ENCODE data around the gene SRC. TPM values are rescaled to one million over a fixed set of nuclear protein-coding genes. Genes with fewer than 3 reads are reported as not detected.

Gene SRC
- total RNA-seq, 4 donors from 2014 or later, result 18.8 to 39.5 (median 26.0) TPM

DNA sequence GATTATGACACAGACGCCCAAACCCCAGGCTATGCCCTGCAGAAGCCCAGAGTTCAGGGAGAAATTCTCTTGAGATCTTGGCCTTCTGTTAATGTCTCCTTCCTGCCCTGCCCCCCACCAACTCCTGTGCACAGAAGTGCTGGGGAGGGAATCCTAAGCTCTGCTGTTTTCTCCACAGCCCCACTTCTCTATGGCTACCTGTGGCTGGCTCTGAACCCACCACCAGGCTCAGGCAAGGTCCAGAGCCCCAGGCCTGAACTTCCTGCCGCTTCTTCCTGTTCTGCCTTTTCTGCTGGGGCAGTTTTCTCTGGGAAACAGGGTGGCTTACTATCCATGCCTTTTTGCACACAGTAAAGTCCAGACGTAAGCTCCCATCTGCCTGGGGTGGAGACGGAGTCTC is 97.7 kb downstream of the SRC start:
- no peak for DNase-seq (ENCODE audit: low spot score in 2 of 2)
- Histone ChIP-seq H3K27ac (no peak overlapping the region), H3K9me3 (no peaks in the 10 kb centered on the region), H3K36me3 (no peaks in the 10 kb centered on the region), H3K4me1 (no peaks in the 10 kb centered on the region), H3K27me3 (no peaks in the 10 kb centered on the region), H3K4me3 (no peak overlapping the region)
- TF ChIP-seq POLR2AphosphoS5 (IDR thresholded peaks at IDR 0.05), result no peak
- TF ChIP-seq EP300 (IDR thresholded peaks at IDR 0.05), result no peak
- TF ChIP-seq, protein P1, sequence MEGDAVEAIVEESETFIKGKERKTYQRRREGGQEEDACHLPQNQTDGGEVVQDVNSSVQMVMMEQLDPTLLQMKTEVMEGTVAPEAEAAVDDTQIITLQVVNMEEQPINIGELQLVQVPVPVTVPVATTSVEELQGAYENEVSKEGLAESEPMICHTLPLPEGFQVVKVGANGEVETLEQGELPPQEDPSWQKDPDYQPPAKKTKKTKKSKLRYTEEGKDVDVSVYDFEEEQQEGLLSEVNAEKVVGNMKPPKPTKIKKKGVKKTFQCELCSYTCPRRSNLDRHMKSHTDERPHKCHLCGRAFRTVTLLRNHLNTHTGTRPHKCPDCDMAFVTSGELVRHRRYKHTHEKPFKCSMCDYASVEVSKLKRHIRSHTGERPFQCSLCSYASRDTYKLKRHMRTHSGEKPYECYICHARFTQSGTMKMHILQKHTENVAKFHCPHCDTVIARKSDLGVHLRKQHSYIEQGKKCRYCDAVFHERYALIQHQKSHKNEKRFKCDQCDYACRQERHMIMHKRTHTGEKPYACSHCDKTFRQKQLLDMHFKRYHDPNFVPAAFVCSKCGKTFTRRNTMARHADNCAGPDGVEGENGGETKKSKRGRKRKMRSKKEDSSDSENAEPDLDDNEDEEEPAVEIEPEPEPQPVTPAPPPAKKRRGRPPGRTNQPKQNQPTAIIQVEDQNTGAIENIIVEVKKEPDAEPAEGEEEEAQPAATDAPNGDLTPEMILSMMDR (IDR thresholded peaks at IDR 0.05), result no peak
- TF ChIP-seq POLR2A (IDR thresholded peaks at IDR 0.05), result no peak
- 85% methylated on average over 4 of the region's 4 CpGs for WGBS

DNA sequence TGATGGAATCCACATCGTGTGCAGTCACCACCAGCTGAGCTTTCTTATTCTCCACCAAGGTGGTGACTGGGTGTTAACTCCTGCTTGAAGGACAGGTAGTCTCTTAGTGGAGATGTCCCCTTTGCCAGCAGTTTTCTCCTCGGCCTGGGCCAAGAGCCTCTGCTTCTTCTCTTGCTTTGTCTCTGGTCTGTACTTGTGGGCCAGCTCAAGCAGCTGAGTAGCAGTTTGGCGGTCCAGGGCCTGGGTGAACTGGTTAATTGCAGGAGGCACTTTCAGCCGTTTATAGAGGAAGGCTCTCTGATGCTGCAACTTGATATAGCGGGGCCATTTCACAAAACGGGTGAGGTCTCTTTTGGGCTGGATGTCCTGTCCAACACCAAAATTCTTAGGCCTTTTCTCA is 99.1 kb downstream of the SRC start:
- TF ChIP-seq, protein P1 (IDR thresholded peaks at IDR 0.05), result no peak
- TF ChIP-seq POLR2AphosphoS5 (IDR thresholded peaks at IDR 0.05) (no peak), POLR2A (IDR thresholded peaks at IDR 0.05) (no peak), EP300 (IDR thresholded peaks at IDR 0.05) (no peak)
- 54% methylated on average over 4 of the region's 6 CpGs for WGBS
- Histone ChIP-seq H3K9me3 (no peaks in the 10 kb centered on the region), H3K4me3 (no peak overlapping the region), H3K36me3 (no peaks in the 10 kb centered on the region), H3K27me3 (peaks cover 6% of the 10 kb centered on the region), H3K4me1 (no peaks in the 10 kb centered on the region), H3K27ac (no peak overlapping the region)
- no peak for DNase-seq (ENCODE audit: low spot score in 2 of 2)

DNA sequence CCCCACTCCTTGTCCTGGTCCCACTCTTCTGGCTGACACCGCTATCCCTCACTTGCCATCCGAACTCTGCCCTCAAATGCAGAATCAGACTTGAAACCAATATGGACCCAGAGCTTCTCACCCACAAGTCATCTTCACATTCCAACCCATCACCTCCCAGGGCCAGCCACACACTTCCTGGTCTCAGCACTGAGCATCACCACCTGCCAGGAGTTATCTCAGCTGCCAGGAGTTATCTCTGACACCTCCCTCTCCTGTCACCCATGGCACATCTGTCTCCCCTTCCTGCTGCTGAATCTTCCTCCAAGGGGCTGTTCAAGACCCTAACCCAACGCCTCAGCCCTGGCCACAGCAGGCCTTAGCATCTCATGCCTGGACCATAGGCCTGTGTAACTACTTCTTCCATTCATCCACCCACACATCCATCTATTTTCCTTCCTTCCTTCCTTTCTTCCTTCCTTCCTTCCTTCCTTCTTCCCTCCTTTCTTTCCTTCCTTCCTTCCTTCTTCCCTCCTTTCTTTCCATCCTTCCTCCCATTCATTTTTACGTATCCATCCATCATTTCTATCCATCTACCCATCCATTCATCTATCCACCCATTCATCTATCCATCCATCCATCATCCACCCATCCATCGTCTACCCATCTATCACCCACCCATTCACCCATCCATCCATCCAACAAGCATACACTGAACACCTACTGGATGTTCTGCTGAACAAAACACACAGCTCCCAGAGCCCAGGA is 100.5 kb downstream of the SRC start:
- WGBS, result 97% methylated on average over 5 of the region's 5 CpGs
- Histone ChIP-seq H3K27me3 (peaks cover 9% of the 10 kb centered on the region), H3K9me3 (no peaks in the 10 kb centered on the region), H3K4me3 (no peak overlapping the region), H3K36me3 (no peaks in the 10 kb centered on the region), H3K27ac (no peak overlapping the region), H3K4me1 (no peaks in the 10 kb centered on the region)
- no peak for DNase-seq (ENCODE audit: low spot score in 2 of 2)
- TF ChIP-seq, protein P1 (IDR thresholded peaks at IDR 0.05), result no peak

DNA sequence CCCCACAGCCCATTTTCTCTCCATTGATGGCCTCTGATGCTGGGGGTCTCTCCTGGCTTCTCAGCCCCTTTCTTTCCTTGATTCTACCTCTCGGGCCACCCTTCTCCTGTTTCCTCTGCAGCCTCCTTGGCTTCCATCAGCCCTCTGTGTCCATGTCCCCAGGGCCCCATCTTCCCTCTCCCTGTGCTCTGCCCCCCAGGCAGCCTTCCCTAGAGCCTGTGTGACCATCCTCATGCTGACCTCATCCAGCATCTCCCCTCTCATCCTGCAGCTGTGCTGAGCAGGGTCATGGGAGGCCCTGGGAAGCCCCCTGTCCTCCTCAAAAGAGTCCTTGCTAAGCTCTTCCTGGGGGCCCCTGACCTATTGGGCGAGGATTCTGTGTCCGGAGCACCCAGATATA is 101.7 kb downstream of the SRC start:
- 92% methylated on average over 3 of the region's 3 CpGs for WGBS
- DNase-seq (ENCODE audit: low spot score in 2 of 2), result no peak
- TF ChIP-seq POLR2A (IDR thresholded peaks at IDR 0.05) (no peak), POLR2AphosphoS5 (IDR thresholded peaks at IDR 0.05) (no peak), EP300 (IDR thresholded peaks at IDR 0.05) (no peak)
- TF ChIP-seq, protein P1 (IDR thresholded peaks at IDR 0.05), result no peak
- H3K4me1 ChIP-seq, result no peaks in the 10 kb centered on the region
- no peak overlapping the region for H3K27ac ChIP-seq
- peaks cover 9% of the 10 kb centered on the region for H3K27me3 ChIP-seq
- H3K9me3 ChIP-seq, result no peaks in the 10 kb centered on the region
- no peaks in the 10 kb centered on the region for H3K36me3 ChIP-seq
- no peak overlapping the region for H3K4me3 ChIP-seq

DNA sequence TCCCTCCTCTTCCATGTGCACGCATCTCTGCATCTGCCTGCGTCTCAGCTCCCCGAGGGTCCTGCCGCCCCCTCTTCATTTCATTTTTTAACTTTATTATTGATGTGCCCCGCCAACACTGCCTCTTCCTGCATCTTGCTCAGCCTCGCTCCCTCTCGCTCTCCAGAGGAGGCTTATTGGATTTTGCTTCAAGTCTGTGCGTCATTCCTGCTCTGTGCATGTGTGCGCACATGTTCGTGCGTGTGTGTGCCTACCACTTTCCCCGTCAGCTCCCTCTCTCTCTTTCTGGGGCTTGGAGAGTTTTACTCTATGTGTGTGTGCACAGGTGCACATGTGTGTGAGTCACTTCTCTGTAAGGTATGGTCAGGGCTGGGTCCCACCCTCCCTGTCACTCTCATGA is 103.3 kb downstream of the SRC start:
- no peaks in the 10 kb centered on the region for H3K9me3 ChIP-seq
- H3K27ac ChIP-seq, result no peak overlapping the region
- TF ChIP-seq POLR2A (IDR thresholded peaks at IDR 0.05), result no peak
- TF ChIP-seq, protein P1 (IDR thresholded peaks at IDR 0.05), result no peak
- TF ChIP-seq EP300 (IDR thresholded peaks at IDR 0.05), result no peak
- no peak for TF ChIP-seq POLR2AphosphoS5 (IDR thresholded peaks at IDR 0.05)
- no peaks in the 10 kb centered on the region for H3K36me3 ChIP-seq
- DNase-seq (ENCODE audit: low spot score in 2 of 2), result no peak
- H3K4me3 ChIP-seq, result no peak overlapping the region
- H3K4me1 ChIP-seq, result no peaks in the 10 kb centered on the region
- H3K27me3 ChIP-seq, result peaks cover 9% of the 10 kb centered on the region
- WGBS, result 73% methylated on average over 12 of the region's 12 CpGs

Data from suprapubic skin (tissue), 4 donors.